LNCaP clone FGC (cell line): Measurements from ENCODE around the gene EIF2B5.

Source experiments
- DNase-seq: peaks from one replicate; pipeline ENCODE4 v3.0.0-alpha.2; 2011; ENCODE audit warnings: low read depth
- H3K4me3 ChIP-seq: 2 replicates; pipeline ENCODE4 v1.5.1; 2011; ENCODE audit warnings: mild to moderate bottlenecking, low read depth, low read length, control low read depth
- CTCF ChIP-seq: IDR thresholded peaks from 2 replicates; pipeline ENCODE4 v1.5.1; 2012; ENCODE audit warnings: mild to moderate bottlenecking; ENCODE audit not compliant: control insufficient read depth, insufficient read depth; ENCODE audit errors: extremely low read depth

Gene EIF2B5

GRCh38 chr3:184135149-184135910 lies at the start of gene EIF2B5:
TSS of gene EIF2B5 (plus strand) at chr3:184135358. CDS start at chr3:184135386, 28 bp downstream.
- TF ChIP-seq CTCF = peak; percentile 39
- peak; percentile 87 for DNase-seq
- peak within 1 kb of the TSS; percentile 82 for H3K4me3 ChIP-seq

GRCh38 chr3:184085389-184085852 lies 49.7 kb upstream of the EIF2B5 start:
- no peak for DNase-seq
- H3K4me3 ChIP-seq = no peak overlapping the region
- TF ChIP-seq CTCF = no peak

- no peak overlapping the region for H3K4me3 ChIP-seq
- no peak for TF ChIP-seq CTCF
- DNase-seq = no peak
Observed at GRCh38 chr3:184092199-184092598, 43.0 kb upstream of the EIF2B5 start.

- no peak for DNase-seq
- no peak within 1 kb of the TSS for H3K4me3 ChIP-seq
- no peak for TF ChIP-seq CTCF
Observed at GRCh38 chr3:184096811-184097383, 38.3 kb upstream of the EIF2B5 start, which contains the start of gene HTR3E. TSS of gene HTR3E (plus strand) at chr3:184097064. CDS start at chr3:184097530, 466 bp downstream.

GRCh38 chr3:184097556-184097955 lies 37.6 kb upstream of the EIF2B5 start:
- no peak for TF ChIP-seq CTCF
- H3K4me3 ChIP-seq = no peak overlapping the region
- no peak for DNase-seq

GRCh38 chr3:184099806-184100686 lies 35.1 kb upstream of the EIF2B5 start:
- no peak overlapping the region for H3K4me3 ChIP-seq
- DNase-seq = no peak
- TF ChIP-seq CTCF = no peak
